GM12874 (cell line): ENCODE results near the gene UNC93B1.

Experiments used
- CTCF ChIP-seq: IDR thresholded peaks from 2 replicates; pipeline ENCODE4 v1.5.1; 2011; ENCODE audit warnings: low read depth, mild to moderate bottlenecking, control low read depth, low read length, moderate library complexity; ENCODE audit not compliant: insufficient read depth

UNC93B1 gene

GRCh38 chr11:68016904-68017817 is 13.3 kb upstream of the UNC93B1 start:
- TF ChIP-seq CTCF = no peak

- TF ChIP-seq CTCF = no peak
These were observed 12.4 kb upstream of the UNC93B1 start for GRCh38 chr11:68016161-68016903.

GRCh38 chr11:68015467-68015866 is 11.6 kb upstream of the UNC93B1 start:
- no peak for TF ChIP-seq CTCF

GRCh38 chr11:68014947-68015447 is 11.1 kb upstream of the UNC93B1 start:
- TF ChIP-seq CTCF = no peak

- no peak for TF ChIP-seq CTCF
These were observed 10.5 kb upstream of the UNC93B1 start for GRCh38 chr11:68014157-68014946.

GRCh38 chr11:68013611-68014156 is 9.8 kb upstream of the UNC93B1 start:
- TF ChIP-seq CTCF = no peak
